Sigmoid colon (tissue), 7 donors: ENCODE data around the gene ANGPT4. TPM values are rescaled to one million over a fixed set of nuclear protein-coding genes. Genes with fewer than 3 reads are reported as not detected.
"Not testable (repeated sequence)": the region's sequence is repeated elsewhere in the genome, so short reads cannot be mapped to it uniquely, and the experiment has no call there.

Source experiments
- DNase-seq: peaks from one replicate; pipeline ENCODE4 v3.0.0-alpha.2; 2019
- H3K27ac ChIP-seq, 4 donors: fragments of 200-600 bp; sonication (generic); one replicate each; pipeline ENCODE4 v1.5.1; 2016 to 2019; ENCODE audit warnings: mild to moderate bottlenecking in 1 of 4
- H3K27me3 ChIP-seq, 3 donors: fragments of 200-600 bp; sonication (generic); one replicate each; pipeline ENCODE4 v1.5.1; 2019; ENCODE audit warnings: mild to moderate bottlenecking in 1 of 3
- H3K36me3 ChIP-seq, 4 donors: fragments of 200-600 bp; sonication (generic); one replicate each; pipeline ENCODE4 v1.5.1; 2016 to 2019
- H3K4me1 ChIP-seq, 4 donors: fragments of 200-600 bp; sonication (generic); one replicate each; pipeline ENCODE4 v1.5.1; 2017 to 2019
- H3K4me3 ChIP-seq, 4 donors: fragments of 200-600 bp; sonication (generic); one replicate each; pipeline ENCODE4 v1.5.1; 2017 to 2019; ENCODE audit warnings: mild to moderate bottlenecking in 2 of 4, moderate library complexity in 1 of 4
- H3K9me3 ChIP-seq, 4 donors: fragments of 200-600 bp in 3 of 4; sonication (generic) in 3 of 4; one replicate each; pipeline versions ENCODE4 v1.5.1 to v1.6.1; 2013 to 2019
- EP300 ChIP-seq, 4 donors: sonication (generic); formaldehyde crosslinking; IDR thresholded peaks; one replicate each; pipeline ENCODE4 v1.6.1; 2017; ENCODE audit warnings: antibody characterized with exemption in 4 of 4
- POLR2A ChIP-seq, 2 donors: fragments of 450-650 bp; IDR thresholded peaks; one replicate each; pipeline ENCODE4 v1.6.1; 2016; ENCODE audit warnings: antibody characterized with exemption in 2 of 2, mild to moderate bottlenecking in 2 of 2, moderate library complexity in 2 of 2
- POLR2AphosphoS5 ChIP-seq, 4 donors: sonication (generic); formaldehyde crosslinking; IDR thresholded peaks; one replicate each; pipeline ENCODE4 v1.6.1; 2017; ENCODE audit warnings: antibody characterized with exemption in 4 of 4
- whole genome bisulfite sequencing, 2 donors: extraction: QIAGEN DNeasy Blood & Tissue Kit; methylation state at CpG; one replicate each; pipeline ENCODE4 v1.1.7; 2013; 5-methylcytosine and 5-hydroxymethylcytosine counted together
- intact Hi-C: fragments of 100-400 bp; cut with DNase I; formaldehyde crosslinking; loops from one replicate; pipeline ENCODE4 v1.15.1; 2023
- polyA plus RNA-seq, 3 donors: library from polyadenylated mRNA; stranded (reverse); fragments of 200-250 nt; gene quantifications; one replicate each; pipeline ENCODE4 v1.2.3, GENCODE V29; 2013
- total RNA-seq, 4 donors: library from RNA; depleted of rRNA; stranded (reverse); fragments of >200 nt; gene quantifications; one replicate each; pipeline ENCODE4 v1.1.0, GENCODE V29; 2016
- TF ChIP-seq, protein P1 (sequence below), 4 experiments: fragments of 450-650 bp in 3 of 4; fragments of 200-600 bp in 1 of 4; IDR thresholded peaks; one replicate each; pipeline ENCODE4 v1.5.1; 2016 to 2019; ENCODE audit warnings: antibody characterized with exemption in 4 of 4, mild to moderate bottlenecking in 3 of 4, moderate library complexity in 2 of 4
- donor health status: healthy with polysubstance abuse.
- donor health status: Bipolar disorder and iron deficiency.
- donor health status: healthy.

The ANGPT4 gene
- total and polyA plus RNA-seq, 7 donors: under 0.01 to 0.28 (median 0.23) TPM; not detected in 3

DNA sequence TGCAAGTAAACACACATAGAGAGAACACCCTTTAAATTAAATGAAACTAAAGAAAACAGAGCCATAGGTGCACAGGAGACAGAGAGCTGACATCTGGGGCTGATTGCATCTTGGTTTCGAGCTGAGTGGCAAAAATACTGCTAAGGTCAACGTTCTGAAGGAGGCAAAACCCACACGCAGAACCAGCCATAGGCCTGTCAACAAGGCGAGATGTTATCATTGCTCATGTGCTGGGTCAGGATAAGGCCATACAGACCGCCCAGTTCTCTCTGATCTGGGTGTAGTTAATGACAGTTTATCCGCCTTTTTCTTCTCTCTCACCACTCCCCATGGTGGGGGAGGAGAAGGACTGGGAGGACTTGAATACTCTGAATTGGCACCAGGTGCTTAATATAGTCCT lies 87.1 kb downstream of the ANGPT4 start:
- peaks cover 0 to 9% (median 4%) of the 10 kb centered on the region in 4 donors for H3K4me1 ChIP-seq
- TF ChIP-seq POLR2A (IDR thresholded peaks at IDR 0.05): no peak
- TF ChIP-seq, protein P1, sequence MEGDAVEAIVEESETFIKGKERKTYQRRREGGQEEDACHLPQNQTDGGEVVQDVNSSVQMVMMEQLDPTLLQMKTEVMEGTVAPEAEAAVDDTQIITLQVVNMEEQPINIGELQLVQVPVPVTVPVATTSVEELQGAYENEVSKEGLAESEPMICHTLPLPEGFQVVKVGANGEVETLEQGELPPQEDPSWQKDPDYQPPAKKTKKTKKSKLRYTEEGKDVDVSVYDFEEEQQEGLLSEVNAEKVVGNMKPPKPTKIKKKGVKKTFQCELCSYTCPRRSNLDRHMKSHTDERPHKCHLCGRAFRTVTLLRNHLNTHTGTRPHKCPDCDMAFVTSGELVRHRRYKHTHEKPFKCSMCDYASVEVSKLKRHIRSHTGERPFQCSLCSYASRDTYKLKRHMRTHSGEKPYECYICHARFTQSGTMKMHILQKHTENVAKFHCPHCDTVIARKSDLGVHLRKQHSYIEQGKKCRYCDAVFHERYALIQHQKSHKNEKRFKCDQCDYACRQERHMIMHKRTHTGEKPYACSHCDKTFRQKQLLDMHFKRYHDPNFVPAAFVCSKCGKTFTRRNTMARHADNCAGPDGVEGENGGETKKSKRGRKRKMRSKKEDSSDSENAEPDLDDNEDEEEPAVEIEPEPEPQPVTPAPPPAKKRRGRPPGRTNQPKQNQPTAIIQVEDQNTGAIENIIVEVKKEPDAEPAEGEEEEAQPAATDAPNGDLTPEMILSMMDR (IDR thresholded peaks at IDR 0.05): no peak
- TF ChIP-seq EP300 (IDR thresholded peaks at IDR 0.05): no peak
- no peak for TF ChIP-seq POLR2AphosphoS5 (IDR thresholded peaks at IDR 0.05)
- H3K36me3 ChIP-seq: no peaks in the 10 kb centered on the region
- 54 to 63% methylated on average over 6 of the region's 6 CpGs for WGBS, 2 donors
- peak; percentile 33 for DNase-seq
- H3K27ac ChIP-seq: no peak overlapping the region
- H3K27me3 ChIP-seq: no peaks in the 10 kb centered on the region
- intact Hi-C loops: no loop called here
- no peak overlapping the region for H3K4me3 ChIP-seq
- no peaks in the 10 kb centered on the region for H3K9me3 ChIP-seq

DNA sequence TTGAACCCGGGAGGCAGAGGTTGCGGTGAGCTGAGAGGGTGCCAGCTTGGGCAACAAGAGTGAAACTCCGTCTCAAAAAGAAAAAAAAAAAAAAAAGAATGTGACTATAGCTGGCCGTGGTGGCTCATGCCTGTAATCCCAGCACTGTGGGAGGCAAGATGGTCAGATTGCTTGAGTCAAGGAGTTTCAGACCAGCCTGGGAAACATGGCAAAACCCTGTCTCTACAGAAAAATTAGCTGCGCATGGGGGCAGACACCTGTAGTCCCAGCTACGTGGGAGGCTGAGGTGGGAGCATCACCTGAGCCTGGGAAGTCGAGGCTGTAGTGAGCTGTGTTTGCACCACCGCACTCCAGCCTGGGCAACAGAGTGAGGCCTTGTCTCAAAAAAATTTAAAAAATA lies 88.2 kb downstream of the ANGPT4 start:
- H3K36me3 ChIP-seq, H3K27me3 ChIP-seq, H3K4me1 ChIP-seq, intact Hi-C loops, H3K27ac ChIP-seq, H3K9me3 ChIP-seq, H3K4me3 ChIP-seq: not testable (repeated sequence)
- DNase-seq: peak; percentile 12
- 91 to 94% methylated on average over 8 of the region's 8 CpGs for WGBS, 2 donors

DNA sequence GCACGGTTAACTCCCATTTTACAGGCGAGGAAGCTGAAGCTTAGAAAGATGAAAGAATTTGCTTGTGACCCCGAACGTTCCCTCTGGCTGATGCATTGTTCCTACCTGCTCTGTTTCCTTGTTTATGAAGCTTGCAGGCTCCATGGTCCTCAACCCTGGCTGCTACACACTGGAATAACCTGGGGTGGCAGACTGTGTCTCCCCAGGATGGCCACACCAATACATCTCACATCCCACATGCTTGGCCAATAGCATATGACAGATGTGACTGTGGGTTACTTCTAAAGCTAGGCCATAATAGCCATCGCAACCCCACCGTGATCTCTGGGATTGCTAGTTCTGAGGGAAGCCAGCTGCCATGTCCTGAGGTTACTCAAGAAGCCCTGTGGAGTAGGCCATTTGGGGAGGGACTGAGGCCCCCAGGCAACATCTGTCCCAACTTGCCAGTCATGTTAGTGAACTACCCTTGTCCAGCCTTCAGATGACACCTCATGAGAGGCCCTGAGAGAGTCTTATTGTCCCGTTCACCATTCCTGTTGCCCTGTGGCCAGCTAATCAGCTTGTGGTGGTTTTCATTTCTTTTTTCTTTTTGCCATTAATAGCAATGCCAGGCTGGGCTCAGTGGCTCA lies 89.3 kb downstream of the ANGPT4 start:
- H3K4me3 ChIP-seq: no peak overlapping the region
- peak; percentile 11 for DNase-seq
- no peak for TF ChIP-seq POLR2A (IDR thresholded peaks at IDR 0.05)
- H3K9me3 ChIP-seq: no peaks in the 10 kb centered on the region
- intact Hi-C loops: no loop called here
- no peaks in the 10 kb centered on the region for H3K36me3 ChIP-seq
- no peaks in the 10 kb centered on the region for H3K27me3 ChIP-seq
- 94 to 95% methylated on average over 7 of the region's 7 CpGs for WGBS, 2 donors
- H3K27ac ChIP-seq: no peak overlapping the region
- H3K4me1 ChIP-seq: no peaks in the 10 kb centered on the region

DNA sequence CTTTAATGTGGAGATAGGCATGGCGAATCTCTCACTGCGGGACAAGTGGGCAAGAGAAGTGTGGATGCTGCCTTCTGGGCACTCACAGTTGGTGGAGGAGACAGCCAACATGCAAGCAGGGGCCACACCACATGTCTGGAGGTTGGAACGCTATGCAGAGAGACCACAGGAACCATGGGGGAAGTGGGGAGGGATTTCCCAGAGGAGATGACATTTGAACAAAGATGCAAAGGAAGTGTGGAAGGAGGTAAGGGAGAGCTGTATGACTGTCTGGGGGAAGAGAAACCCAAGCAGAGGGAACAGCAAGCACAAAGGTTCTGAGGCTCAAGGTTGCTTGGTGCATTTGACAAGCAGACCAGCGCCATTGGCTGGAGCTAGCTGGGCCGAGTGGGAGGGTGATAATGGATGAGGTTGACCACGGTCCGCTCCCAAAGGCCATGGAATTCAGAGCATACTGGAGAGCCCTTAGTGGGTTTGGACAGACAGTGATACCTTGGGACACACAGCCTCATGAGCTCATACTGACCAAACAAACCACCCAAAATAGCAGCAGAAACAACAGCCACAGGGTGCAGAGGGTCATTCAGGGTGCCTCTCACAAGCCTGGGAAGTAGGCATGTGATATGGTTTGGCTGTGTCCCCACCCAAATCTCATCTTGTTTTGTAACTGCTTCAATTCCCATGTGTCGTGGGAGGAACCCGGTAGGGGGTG lies 90.3 kb downstream of the ANGPT4 start:
- H3K27me3 ChIP-seq: no peaks in the 10 kb centered on the region
- peak; percentile 26 for DNase-seq
- TF ChIP-seq POLR2AphosphoS5 (IDR thresholded peaks at IDR 0.05) (no peak), EP300 (IDR thresholded peaks at IDR 0.05) (no peak), POLR2A (IDR thresholded peaks at IDR 0.05) (no peak)
- TF ChIP-seq, protein P1 (IDR thresholded peaks at IDR 0.05): no peak
- intact Hi-C loops: no loop called here
- no peaks in the 10 kb centered on the region for H3K4me1 ChIP-seq
- no peaks in the 10 kb centered on the region for H3K36me3 ChIP-seq
- 76 to 83% methylated on average over 9 of the region's 9 CpGs for WGBS, 2 donors
- no peak overlapping the region for H3K4me3 ChIP-seq
- no peaks in the 10 kb centered on the region for H3K9me3 ChIP-seq
- H3K27ac ChIP-seq: no peak overlapping the region

DNA sequence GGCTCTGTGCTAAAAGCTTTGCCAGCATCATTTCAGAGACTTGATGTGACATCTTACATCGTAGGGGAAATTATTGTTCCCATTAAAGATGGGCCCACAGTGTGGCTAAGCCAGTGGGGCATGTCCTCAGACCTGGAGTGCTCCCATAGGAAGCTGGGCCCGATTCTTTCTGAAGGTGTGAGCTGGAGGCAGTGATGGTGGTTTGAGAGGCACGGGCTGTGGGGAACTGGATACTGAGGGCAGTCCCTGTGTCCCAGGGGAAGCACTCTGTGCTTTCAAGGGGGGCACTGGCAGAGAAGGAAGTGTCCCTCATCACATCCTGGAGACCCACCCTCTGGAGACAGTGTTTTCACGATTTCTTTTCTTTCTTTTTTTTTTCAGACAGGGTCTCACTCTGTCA lies 91.2 kb downstream of the ANGPT4 start:
- Histone ChIP-seq H3K36me3 (no peaks in the 10 kb centered on the region), H3K4me3 (no peak overlapping the region), H3K27ac (no peak overlapping the region), H3K27me3 (no peaks in the 10 kb centered on the region), H3K9me3 (no peaks in the 10 kb centered on the region), H3K4me1 (no peaks in the 10 kb centered on the region)
- 69 to 85% methylated on average over 4 of the region's 4 CpGs for WGBS, 2 donors
- intact Hi-C loops: no loop called here
- peak; percentile 22 for DNase-seq
- TF ChIP-seq POLR2A (IDR thresholded peaks at IDR 0.05) (no peak), EP300 (IDR thresholded peaks at IDR 0.05) (no peak), POLR2AphosphoS5 (IDR thresholded peaks at IDR 0.05) (no peak)
- TF ChIP-seq, protein P1 (IDR thresholded peaks at IDR 0.05): no peak
